PC-9 (cell line): Measurements from ENCODE around the gene LETMD1.

ENCODE experiments used
- EZH2 ChIP-seq: fragments of 200-600 bp; sonication (generic); IDR thresholded peaks from 2 replicates; pipeline ENCODE4 v1.8.0; 2017; ENCODE audit warnings: antibody characterized with exemption, low read depth
- TF ChIP-seq, protein P1 (sequence below): fragments of 200-600 bp; sonication (generic); conservative IDR thresholded peaks from 2 replicates; pipeline ENCODE4 v1.6.1; 2017; ENCODE audit warnings: mixed run types, antibody characterized with exemption, mild to moderate bottlenecking, moderate library complexity

- TF ChIP-seq, protein P1, sequence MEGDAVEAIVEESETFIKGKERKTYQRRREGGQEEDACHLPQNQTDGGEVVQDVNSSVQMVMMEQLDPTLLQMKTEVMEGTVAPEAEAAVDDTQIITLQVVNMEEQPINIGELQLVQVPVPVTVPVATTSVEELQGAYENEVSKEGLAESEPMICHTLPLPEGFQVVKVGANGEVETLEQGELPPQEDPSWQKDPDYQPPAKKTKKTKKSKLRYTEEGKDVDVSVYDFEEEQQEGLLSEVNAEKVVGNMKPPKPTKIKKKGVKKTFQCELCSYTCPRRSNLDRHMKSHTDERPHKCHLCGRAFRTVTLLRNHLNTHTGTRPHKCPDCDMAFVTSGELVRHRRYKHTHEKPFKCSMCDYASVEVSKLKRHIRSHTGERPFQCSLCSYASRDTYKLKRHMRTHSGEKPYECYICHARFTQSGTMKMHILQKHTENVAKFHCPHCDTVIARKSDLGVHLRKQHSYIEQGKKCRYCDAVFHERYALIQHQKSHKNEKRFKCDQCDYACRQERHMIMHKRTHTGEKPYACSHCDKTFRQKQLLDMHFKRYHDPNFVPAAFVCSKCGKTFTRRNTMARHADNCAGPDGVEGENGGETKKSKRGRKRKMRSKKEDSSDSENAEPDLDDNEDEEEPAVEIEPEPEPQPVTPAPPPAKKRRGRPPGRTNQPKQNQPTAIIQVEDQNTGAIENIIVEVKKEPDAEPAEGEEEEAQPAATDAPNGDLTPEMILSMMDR: no peak
- no peak for TF ChIP-seq EZH2
Observed at GRCh38 chr12:51070004-51070403, 21.9 kb downstream of the LETMD1 start.
